ENCODE measurements around the gene ZNF397. TPM values are rescaled to one million over a fixed set of nuclear protein-coding genes. Genes with fewer than 3 reads are reported as not detected.

Gene ZNF397
- total RNA-seq (2022; extraction: Qiagen RNA extraction) = 3.1 to 5.3 TPM (median 4.5 TPM) in 5 replicates

DNA sequence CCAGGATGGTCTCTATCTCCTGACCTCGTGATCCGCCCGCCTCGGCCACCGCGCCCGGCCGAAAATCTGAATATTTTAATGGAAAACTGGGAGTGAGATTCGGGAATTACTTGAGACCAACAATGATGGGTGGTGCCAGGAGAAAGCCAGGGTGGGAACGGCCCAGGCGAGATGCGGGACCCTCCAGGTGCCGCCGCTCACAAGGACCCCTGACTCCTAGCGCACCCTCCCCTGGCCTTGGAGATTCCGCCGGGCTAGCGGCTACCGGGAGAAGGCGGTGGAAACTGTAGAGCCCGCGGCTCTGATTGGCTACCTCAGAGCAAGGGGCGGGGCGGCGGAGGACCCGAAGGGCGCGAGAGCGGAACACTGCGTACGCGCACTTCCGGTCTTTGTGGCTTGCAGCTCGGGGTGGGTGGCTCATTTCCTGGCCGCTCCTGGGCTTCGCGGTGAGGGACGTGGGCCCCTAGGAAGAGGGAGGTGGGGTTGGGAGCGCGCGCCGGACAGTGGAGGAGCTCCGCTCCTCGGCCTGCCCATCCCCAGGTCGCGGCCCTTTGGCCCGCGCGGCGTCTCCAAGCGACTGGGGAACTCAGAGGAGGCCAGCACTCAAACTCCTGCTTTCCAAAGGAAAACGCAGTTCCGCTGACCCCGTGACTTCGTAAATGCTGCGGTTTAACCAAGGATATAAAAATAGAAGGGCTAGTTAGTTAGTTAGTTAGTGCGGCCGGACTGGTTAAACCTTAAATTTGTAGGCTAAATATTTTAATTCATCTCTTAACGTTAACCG is at the start of gene ZNF397:
Gene ZNF397, plus strand, starts transcription at position 371 of the 784 bp plus-strand sequence. CDS start 1,437 bp downstream, outside the sequence.

DNA sequence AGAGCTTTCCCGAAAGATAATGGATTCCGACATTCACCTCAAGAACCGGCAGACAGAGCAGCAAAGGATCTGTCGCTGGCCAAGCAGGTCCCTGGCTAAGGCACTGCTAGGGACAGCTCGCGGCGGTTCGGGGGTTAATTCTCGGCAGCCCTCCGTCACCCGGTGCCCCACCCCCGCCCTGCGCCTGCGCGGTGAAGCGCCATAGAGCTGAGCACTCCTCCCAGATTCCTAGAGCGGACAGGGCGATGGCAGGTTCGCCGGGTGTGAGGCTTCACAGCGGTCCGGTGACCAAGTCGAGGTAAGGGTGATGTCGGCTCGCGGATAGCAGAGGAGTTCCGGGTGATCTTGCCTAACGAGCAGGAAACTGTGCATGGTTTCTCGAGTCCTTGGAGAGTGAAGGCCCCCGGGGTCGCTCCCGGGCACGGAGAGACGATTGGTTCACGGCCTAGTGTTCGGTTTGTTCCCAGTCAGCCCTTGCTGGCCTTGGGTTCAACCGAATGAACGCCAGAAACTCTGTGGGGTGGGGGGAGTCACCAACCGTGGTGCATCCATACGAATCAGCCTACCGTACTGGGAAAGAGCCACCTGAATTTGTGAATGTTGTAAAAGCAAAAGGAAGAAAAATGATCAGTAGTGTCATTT is 49.4 kb downstream of the ZNF397 start, which contains the start of gene ZSCAN30:
Gene ZSCAN30, minus strand, starts transcription at position 136 of the 642 bp plus-strand sequence. CDS start 25,877 bp downstream, outside the sequence.

Other genes with a start within 250 kb of the ZNF397 start
- 12.8 to 15.9 TPM (median 13.2 TPM) in 5 replicates for gene MAPRE2, start 199.6 kb upstream of the ZNF397 start, total RNA-seq (2022; extraction: Qiagen RNA extraction)
- 0.63 to 1.0 TPM (median 0.68 TPM) in 5 replicates for gene ZSCAN30, start 49.2 kb downstream of the ZNF397 start, total RNA-seq (2022; extraction: Qiagen RNA extraction)
- 11.0 to 14.2 TPM (median 11.9 TPM) in 5 replicates for gene ZNF24, start 103.4 kb downstream of the ZNF397 start, total RNA-seq (2022; extraction: Qiagen RNA extraction)
- gene ZNF396, start 136.3 kb downstream of the ZNF397 start, total RNA-seq (2022; extraction: Qiagen RNA extraction) = 0.58 to 0.75 TPM (median 0.64 TPM) in 5 replicates